GM21423 (cell line): Measurements from ENCODE around the gene RYR3.

Experiments used
- ATAC-seq: cut with Tn5 transposase; IDR thresholded peaks from one replicate; pipeline ENCODE4 v1.9.1; 2021; ENCODE audit warnings: mild to moderate bottlenecking, moderate library complexity; ENCODE audit not compliant: unreplicated experiment

The RYR3 gene

DNA sequence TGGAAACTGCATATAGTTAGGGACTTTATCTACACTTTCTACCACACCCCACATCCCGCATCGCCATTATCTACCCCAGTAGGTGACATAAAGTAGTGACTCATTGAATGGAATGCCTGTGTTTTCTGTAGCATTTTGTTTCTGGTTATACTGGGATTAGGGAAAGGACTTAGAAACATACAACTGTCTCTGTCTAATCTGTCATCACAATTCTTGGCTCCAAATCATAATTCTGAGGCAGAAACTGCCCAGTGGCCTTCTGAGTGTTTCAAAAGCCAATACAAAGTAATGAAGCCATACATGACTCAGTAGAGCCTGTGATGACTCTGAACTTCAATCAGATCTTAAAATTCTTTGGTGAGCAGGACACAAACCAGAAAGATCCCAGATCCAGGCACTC lies 541.8 kb downstream of the RYR3 start:
- no peak for ATAC-seq

DNA sequence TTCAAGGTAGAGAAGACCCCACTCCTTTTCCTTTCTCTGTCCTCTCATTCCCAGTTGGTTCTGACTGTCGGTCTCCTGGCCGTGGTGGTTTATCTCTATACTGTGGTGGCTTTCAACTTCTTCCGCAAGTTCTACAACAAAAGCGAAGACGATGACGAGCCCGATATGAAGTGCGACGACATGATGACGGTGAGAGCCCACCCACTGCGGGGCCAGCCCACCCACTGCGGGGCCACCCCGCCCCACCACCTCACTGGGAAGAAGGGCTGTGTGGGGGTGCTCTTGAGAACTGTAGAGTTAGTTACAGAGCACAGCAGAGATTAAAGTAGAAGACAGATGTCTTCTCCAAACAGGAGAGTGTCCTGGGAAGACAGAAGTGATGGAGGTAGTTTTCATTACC lies 547.0 kb downstream of the RYR3 start:
- ATAC-seq: no peak

DNA sequence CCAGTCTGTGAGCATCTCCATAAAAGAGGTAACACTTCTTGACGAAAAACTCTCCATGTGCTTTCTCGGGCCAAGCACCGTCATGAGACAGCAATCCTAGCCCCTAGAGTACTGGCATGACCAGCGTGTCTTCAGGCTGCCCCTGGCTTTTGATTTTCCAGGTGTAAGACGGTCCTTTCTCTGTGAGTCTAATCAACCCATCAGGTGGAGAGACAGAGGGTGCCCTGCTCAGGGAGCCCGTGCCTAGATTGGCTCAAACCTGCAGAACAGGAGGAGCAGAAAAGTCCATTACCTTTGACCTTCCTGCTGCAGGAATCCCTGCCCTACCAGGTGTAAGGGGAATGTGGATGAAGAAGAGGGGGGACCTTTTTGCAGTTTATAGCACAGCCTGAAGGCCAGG lies 548.1 kb downstream of the RYR3 start:
- no peak for ATAC-seq

- no peak for ATAC-seq
These were observed 549.3 kb downstream of the RYR3 start for GRCh38 chr15:33859992-33860545.

GRCh38 chr15:33860754-33861153 lies 550.0 kb downstream of the RYR3 start:
- no peak for ATAC-seq

DNA sequence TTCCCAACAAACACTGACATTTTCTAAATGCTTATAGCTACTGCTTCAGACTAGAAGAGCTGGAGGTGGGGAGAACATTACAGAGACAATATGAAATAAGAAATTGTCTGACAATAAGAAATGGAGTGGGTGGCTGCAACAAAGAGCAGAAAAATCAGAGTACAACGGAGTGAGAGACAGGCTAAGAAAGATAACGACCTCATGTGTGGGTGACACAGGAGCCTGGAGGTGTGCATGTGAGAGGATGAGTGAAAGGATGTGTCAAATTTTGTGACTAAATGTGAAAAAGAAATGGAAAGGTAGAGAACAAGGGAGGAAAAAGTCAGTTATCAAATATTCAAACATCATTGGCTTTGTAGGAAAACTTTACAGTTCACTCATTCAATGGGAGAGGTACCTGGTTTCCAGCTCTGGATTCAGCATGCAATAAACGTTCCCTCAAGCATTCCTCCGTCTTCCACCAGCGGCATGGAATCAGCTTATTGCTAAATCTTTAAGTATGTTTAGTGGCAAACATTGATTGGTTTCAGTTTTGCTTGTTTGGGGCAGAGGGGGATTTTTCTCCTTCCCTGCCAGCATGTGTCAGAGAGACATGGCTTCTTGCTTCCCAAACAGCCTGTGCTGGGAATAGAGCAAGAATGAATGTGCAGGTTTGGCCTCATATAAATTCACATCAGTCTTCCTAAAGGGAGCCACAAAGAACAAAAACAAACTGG lies 553.8 kb downstream of the RYR3 start:
- ATAC-seq: no peak

DNA sequence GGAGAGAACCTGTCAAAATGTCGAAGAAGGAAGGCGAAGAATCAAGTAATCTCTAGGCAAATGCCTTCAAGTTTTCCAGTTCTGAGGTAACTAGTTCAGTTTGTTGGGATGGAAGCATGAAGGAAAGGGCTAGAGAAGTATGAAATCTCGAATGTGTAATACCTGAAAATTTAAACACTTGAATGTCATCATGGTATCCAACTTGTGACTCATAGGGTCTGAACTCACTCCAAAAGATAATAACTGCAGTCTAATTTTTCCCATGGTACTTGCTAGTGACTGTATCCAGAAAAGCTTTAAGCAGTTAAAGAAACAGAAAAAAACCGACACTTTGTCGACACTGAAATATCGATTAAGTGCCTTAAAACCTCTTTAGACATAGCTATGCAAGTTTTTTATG lies 554.6 kb downstream of the RYR3 start:
- no peak for ATAC-seq

GRCh38 chr15:33866101-33866737 lies 555.5 kb downstream of the RYR3 start:
- ATAC-seq: no peak

DNA sequence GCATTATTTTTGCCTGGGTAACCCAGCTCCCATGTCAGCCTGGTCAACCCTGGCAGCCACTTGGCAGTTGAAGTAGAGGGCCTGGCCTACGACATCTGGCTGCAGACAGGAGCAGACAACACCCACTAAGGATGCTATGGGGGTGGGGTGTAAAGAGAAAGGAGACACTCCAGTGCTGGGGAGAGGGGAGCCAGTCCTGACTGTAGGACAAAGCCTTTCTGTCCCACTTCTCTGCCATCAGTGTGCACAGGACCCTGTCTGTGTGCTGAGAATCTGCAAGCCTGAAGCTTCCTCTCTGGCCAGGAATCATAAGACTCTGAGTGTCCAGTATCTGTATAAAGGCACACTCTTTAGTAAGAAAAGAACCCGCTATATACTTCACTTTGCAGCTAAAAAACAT lies 561.2 kb downstream of the RYR3 start:
- no peak for ATAC-seq

- ATAC-seq: no peak
These were observed 561.8 kb downstream of the RYR3 start for GRCh38 chr15:33872416-33873106.

- ATAC-seq: no peak
These were observed 563.4 kb downstream of the RYR3 start for GRCh38 chr15:33874156-33874555.

- ATAC-seq: no peak
These were observed 572.2 kb downstream of the RYR3 start for GRCh38 chr15:33882921-33883320.

DNA sequence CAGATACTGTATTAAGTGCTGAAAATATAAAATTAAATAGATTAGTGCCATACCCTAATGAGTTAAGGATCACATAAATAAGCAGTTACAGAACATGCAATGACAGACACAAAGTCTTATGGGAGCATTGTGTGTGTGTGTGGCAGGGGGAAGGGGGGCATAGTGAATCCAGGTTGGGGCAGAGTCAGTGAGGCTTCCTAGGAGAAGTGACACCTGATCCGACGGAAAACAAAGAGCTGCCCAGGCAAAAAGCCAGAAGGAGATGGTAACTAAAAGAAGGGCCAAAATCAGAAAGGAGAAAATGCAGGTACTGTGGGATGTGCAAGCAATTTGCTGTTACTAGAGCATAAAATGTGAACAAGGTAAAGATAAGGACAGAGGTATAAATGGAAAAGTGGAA lies 577.4 kb downstream of the RYR3 start:
- ATAC-seq: no peak

GRCh38 chr15:33894193-33894592 lies 583.4 kb downstream of the RYR3 start:
- ATAC-seq: peak; percentile 55

DNA sequence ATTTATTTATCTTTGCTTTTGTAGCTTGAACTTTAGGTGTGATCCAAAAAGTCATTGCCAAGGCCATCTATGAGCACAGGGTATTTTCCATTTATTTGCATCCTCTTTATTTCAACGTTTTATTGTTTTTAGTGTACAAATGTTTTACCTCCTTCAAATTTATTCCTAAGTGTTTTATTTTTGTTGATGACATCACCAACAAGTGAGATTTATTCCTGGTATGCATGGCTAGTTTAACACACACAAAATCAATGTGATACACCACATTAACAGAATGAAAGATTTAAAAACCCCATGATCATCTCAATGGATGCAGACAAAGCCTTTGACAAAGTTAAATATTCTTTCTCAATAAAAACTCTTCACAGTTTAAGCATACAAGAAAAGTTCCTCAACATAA lies 591.3 kb downstream of the RYR3 start:
- ATAC-seq: no peak

- ATAC-seq: no peak
These were observed 592.9 kb downstream of the RYR3 start for GRCh38 chr15:33903661-33904060.

DNA sequence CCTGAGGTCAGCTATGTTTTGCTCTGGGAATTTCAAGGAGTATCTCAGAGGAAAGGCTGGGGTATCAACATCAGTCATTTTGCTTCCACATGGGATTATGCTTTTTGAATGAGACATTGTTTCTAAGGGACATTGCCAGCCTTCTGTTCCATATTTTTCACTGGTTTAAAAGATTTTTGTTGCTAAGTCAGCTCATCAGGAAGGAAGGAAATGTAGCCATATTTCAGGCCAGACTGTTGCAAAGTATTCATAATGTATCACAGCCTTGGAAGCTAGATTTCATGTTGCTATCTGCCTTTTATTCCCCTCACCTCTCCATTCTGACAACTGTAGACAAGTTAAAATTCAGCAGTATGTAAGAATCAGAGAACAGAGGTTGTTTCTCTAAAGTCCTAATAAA lies 596.6 kb downstream of the RYR3 start:
- no peak for ATAC-seq

DNA sequence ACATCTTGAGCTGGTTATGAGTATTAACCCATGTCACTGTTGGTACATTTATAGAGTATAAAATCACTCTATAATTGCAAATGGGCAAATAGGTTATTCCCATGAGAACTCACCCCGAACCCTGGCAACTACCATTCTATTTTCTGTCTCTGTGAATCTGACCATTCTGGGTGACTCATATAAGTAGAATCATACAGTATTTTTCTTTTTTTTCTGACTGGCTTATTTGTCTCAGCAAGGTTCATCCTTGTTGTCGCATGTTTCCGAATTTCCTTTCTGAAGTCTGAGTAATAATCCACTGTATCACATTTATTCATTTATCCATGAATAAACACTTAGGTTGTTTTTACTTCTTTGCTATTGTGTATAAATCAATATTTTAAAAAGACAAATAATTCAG lies 597.6 kb downstream of the RYR3 start:
- ATAC-seq: no peak

- no peak for ATAC-seq
These were observed 600.0 kb downstream of the RYR3 start for GRCh38 chr15:33910741-33911140.

DNA sequence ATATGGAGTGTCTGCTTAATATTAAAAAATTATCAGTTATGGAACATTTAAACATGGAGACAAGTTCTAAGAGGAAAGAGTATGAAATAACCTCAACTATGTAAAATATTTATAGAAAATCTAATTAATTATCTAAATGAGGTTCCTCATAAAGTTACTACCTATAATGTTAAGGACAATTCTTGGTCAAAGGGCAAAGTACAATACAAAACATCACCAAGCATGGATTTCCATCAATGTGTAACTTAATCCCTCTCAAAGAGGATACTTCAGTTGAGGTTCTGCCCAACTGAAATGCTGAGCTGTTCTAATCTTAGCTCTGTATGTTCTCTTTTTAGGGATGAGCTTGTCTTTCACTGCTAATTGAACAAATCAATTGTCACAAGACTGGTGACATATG lies 601.6 kb downstream of the RYR3 start:
- no peak for ATAC-seq

- no peak for ATAC-seq
These were observed 602.7 kb downstream of the RYR3 start for GRCh38 chr15:33913459-33913858.
